GM18868 (cell line): ENCODE results near the gene PAX5.

Experiments used
- ATAC-seq: cut with Tn5 transposase; IDR thresholded peaks from one replicate; pipeline ENCODE4 v1.9.1; 2021; ENCODE audit warnings: mild to moderate bottlenecking, moderate library complexity; ENCODE audit not compliant: unreplicated experiment

PAX5 gene

DNA sequence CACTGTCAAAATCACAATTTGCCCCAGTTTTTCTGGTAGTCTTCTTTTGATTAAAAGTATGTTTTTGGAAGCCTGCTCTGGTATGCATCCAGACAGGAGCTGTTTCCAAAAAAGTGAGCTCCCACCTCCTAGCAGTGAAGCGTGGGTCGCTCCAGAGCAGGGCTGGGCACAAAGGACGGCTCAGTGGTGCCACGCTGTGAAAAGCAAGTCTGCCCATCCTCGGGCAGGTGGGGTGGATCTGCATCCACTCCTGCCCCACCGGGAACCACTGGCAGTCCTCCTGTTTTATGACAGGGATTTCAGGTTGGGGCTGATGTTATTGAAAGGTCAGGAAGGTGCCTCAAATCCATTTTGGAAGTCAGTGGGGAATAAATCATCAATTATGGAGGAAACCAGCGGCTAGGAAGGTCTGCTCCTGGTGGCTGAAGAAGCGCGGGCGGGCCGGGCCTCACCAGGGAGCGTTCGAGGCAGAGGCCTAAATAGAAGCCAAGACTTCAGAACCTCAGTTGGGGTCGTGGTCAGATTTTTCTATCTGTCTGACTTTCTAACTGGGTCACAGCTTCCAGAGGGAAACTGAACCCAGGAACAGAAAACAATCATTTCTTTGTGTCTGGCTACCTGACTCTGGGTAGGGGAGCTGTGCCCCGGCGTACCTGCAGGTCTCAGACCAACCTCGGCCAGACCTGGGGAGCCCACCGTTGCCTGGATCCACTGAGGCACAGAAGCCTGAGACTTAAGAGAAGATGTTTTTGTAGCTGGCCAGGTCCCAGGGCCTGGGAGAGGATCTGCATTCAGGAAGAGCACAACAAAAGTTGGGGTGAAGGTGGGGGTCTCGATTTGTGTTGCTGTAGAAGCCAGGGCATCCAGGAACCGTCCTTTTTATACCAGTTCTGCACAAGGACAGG is 168.1 kb downstream of the PAX5 start:
- no peak for ATAC-seq

DNA sequence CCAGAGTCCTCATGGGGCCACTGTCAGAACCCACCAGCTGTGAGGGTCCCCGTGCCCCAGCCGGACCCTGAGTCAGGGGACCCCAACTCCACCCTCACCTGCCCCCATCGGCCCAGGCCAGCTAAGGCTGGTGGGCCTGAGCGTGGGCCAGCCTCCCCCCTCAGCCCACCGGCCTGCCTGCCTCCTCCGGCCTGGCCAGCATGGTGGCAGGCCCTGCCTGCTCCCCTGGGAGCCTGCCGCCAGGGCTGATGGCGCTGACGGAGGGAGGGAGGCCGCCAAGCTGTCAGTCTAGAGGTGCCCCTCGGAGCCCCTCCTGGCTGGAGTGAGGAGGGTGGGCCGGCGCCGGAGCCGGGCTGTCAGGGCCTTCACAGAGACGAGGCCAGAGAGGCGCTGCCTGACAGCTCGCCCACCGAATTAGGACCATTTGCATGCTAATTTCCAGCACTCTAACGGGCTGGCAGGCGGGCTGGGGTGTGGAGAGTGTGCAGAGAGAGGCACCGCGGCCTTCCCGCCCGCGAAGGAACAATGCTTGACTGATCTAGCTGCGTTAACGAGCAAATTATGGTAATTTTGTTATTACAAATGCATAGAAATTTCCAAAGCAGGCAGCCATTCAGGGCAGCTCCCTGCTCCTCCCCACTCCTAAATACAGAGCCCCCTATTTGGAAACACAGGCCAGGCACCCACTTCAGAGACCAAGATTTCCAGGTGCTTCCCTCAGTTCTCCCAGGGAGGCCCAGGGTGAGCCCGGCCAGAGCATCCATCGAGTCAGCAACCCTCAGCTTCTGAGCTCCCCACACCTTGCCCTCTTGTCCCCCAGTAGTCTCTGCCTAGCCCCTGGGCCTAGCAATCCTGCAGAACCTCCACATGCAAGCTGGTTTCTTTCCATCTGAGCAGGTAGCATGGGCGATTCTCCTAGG is 169.3 kb downstream of the PAX5 start:
- no peak for ATAC-seq

- ATAC-seq = no peak
Observed at GRCh38 chr9:36862206-36863145, 171.6 kb downstream of the PAX5 start.

DNA sequence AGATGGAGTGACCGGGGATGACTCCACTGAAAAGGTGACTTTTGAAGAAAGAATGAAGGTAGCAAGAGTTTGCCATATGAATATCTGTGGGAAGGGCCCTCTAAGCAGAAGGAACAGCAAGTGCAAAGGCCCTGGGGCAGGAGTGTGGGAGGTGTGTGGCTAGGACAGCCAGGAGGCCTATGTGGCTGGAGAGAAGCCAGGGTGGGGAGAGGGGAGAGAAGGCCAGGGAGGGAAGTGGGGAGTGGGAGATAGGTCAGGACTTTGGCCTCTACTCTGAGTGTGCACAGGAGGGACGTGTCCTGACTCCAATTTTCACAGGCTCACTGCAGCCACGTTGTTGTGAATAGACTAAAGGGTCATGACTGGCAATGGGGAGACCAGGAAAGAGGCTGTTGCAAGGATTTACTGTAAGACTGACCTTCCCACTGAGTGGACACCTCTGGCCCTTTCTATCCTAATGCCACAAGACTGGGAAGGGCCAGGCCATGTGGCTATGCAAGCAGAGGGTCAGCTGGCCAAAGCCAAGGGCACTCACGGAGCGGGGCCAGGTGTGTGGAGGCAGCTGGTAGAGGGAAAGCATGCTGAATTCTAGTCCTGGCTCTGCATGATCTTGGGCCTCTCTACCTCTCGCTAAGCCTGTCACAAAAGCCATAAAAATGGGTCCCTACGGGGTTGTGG is 172.4 kb downstream of the PAX5 start:
- no peak for ATAC-seq

- no peak for ATAC-seq
Observed at GRCh38 chr9:36858805-36859375, 175.2 kb downstream of the PAX5 start.

DNA sequence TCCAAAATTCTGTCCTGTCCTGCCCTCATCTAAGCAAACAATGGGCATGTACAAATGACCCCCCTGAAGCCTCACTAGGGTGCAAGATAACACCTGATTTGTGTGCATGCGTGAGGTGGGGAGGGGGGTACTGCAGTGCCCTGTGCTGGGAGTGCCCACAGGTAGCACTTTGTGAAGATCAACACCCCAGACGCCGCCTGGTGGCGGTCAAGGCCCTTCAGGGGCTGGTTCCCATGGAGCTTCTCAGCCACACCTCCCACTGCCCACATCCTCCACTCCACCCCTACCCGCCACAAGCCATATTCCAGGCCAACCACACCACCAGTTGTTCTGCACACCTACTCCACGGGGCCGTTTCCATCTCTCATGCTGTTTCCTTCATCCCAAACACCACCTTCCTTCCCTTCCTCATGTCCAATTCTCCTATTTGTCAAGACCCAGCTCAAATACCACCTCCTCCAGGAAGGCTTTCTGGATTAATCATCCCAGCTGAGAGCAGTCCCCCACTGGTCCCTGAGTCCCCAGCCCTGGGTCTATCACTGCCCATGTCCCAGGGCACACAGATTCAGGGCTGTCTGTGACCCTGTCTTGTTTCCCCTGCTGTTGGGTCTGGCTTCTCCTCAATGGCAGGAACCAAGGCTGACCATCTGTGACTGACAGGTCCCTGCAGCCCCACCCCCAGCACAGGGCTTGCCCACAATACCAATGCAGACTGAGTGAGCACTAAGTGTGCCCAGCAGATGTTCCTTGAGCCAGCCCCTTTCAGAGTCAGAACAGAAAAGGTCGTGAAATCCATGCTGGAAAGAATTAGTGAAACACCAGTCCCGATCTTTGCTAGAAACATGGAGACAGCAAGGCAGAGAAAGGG is 178.4 kb downstream of the PAX5 start:
- peak; percentile 66 for ATAC-seq

DNA sequence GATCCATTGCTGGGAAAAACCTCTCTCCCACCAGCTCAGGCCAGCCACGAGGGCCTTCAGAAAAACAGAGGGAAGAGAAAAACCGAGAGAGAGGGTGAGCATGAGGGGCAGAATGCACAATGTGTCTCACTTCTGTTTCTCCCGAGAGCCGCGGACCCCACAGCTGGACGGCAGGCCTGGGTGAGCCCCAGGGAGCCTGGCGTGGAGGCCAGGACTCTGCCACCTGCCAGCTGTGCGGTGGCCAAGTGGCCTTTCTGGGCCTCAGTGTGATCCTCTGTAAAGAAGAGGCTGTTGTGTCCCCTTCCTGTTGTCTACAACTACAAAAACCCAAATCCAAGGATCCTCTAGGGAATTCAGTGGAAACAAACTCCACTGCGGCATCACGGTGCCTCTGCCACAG is 179.3 kb downstream of the PAX5 start:
- no peak for ATAC-seq

GRCh38 chr9:36854034-36854433 is 180.0 kb downstream of the PAX5 start:
- ATAC-seq = no peak

GRCh38 chr9:36853233-36853632 is 180.8 kb downstream of the PAX5 start:
- peak; percentile 62 for ATAC-seq

GRCh38 chr9:36849943-36850342 is 184.1 kb downstream of the PAX5 start:
- no peak for ATAC-seq

- no peak for ATAC-seq
Observed at GRCh38 chr9:36848946-36849345, 185.1 kb downstream of the PAX5 start.

DNA sequence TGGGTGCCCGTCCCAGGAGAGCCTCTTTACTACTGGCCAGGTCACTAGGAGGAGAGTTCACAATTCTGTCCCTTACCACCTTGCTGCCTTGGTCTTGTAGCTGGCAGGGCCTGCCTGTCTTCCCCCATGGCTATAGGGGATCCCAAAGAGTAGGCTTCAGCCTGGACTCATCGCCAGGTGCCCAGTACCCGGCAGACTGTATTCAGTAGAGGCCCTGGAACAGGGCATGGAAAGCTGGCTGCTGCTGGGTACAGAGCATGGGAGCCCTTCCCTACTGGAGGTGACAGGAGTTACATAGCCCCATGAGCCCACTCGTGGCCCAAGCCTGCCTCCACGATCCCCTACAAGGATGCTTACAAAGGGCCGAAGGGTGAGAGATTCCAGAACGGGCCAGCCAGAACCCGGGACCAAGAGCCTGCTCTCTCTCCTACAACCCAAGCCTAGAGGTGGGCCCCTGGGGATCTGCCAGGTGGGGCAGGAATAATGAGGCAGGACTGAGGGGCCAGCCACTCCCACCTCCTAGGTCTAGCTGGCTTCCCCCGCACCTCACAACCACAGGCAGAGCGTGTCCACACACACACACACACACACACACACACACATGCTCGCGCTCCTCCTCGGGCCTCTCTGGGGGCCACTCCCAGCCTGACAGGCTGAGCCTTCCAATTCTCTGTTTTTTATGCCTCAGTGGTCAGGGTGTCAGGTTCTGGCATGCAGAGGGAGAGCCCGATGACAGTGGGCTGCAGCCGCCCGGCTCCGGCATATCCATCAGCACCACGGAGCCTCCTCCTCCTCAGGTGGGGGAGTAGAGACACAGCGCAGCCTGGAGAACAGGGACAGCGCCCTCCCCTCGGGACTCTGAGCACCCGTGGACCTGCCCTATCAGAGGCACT is 186.0 kb downstream of the PAX5 start:
- ATAC-seq = no peak

DNA sequence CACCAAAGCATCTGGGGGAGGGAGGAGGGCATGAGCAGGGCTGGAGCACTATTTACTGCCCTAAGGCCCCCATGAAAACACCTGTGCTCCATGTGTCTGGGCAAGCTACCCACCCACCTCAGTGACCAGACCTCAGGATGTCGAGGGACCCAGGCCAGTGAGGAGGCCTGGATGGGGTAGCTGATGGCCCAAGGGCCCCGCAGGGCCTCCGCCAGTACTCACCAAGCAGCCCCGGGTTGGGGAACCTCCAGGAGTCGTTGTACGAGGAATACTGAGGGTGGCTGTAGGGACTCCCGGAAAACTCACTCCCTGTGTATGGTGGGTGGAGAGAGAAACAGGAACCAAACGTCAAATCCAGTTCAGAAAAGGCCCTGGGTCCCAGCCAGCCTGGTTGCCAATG is 187.4 kb downstream of the PAX5 start:
- no peak for ATAC-seq

DNA sequence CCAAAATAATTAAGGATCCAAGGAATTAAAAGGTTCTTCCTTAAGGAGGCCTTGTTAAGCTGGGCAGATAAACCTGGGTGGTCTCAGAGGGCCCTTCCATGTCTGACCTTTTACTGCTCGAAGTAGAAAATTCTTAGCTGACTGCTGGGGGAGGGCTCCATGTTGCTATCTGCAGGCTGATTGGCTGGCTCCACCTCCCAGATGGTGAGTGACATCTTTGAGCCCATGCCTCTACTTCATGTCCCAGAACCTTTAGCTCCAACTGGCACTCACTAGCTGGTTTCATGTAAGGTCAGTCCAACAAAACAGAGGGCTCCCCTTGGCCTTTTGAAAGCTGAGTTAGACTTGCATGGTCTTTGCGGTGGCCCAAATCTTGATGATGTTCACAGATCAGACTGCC is 188.2 kb downstream of the PAX5 start:
- no peak for ATAC-seq

DNA sequence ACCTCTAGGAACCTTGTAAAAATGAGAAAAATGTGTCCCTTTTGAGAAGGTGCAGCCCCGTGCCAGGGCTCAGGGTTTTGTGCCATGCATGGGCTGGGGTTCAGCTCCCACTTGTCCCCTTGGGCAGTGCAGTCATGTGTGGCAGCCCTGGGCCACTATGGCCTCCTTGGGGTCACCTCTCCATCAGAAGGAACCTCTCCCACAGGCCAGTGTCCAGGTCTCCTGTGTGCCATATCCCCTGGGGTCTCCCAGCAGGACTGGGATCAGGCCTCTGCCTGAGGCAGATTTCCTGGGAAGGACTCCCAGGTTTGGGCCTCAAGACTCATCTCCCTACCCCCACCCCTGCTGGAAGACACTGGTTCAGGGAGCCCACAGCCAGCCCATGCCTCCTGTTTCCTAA is 189.1 kb downstream of the PAX5 start:
- no peak for ATAC-seq

- ATAC-seq = peak; percentile 48
Observed at GRCh38 chr9:36843964-36844363, 190.1 kb downstream of the PAX5 start.

- ATAC-seq = no peak
Observed at GRCh38 chr9:36842560-36843530, 191.2 kb downstream of the PAX5 start.
